Peyer's patch (tissue), 4 donors: ENCODE data around the gene IGFN1.

ENCODE experiments used
- POLR2A ChIP-seq, 2 donors: fragments of 450-650 bp; IDR thresholded peaks; one replicate each; pipeline ENCODE4 v1.5.1; 2017; ENCODE audit warnings: antibody characterized with exemption in 2 of 2, mild to moderate bottlenecking in 2 of 2, moderate library complexity in 2 of 2
- TF ChIP-seq, protein P1 (sequence below), 6 experiments: fragments of 450-650 bp in 4 of 6; fragments of 200-600 bp in 2 of 6; sonication (generic) in 1 of 6; IDR thresholded peaks; one replicate each; pipeline ENCODE4 v1.5.1; 2017 to 2019; ENCODE audit warnings: antibody characterized with exemption in 6 of 6, mild to moderate bottlenecking in 3 of 6, moderate library complexity in 1 of 6

DNA sequence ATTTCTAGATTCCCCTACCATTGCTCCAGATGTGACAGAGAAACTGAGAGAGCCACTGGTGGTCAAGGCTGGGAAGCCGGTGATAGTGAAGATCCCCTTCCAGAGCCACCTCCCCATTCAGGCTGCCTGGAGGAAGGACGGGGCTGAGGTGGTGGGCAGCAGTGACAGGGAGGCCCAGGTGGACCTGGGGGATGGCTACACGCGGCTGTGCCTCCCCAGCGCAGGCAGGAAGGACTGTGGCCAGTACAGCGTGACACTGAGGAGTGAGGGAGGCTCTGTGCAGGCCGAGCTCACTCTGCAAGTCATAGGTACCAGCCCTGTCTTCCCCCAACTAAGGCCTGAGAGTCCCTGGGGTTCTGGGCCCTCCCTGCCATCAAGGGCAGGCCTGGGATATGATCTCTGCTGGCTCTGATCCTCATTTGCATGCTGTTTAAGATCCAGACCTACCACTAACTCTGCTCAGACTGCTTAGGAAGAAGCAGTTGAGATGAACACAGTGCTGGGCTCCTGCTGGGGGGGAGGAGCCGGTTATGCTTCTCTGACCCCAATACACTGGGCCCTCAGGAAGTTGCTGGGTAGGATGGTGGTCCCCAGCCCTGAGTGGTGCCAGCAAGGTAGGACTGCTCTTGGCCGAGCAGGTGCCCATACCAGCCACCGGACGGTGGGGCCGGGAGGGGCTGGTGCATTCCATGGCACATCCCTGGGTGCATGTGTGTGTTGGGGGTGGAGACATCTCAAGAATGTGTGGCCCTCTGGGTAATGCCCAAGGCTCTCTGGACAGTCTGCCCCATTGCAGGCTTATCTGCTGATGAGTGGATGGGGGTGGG lies 25.1 kb downstream of the IGFN1 start:
- TF ChIP-seq, protein P1, sequence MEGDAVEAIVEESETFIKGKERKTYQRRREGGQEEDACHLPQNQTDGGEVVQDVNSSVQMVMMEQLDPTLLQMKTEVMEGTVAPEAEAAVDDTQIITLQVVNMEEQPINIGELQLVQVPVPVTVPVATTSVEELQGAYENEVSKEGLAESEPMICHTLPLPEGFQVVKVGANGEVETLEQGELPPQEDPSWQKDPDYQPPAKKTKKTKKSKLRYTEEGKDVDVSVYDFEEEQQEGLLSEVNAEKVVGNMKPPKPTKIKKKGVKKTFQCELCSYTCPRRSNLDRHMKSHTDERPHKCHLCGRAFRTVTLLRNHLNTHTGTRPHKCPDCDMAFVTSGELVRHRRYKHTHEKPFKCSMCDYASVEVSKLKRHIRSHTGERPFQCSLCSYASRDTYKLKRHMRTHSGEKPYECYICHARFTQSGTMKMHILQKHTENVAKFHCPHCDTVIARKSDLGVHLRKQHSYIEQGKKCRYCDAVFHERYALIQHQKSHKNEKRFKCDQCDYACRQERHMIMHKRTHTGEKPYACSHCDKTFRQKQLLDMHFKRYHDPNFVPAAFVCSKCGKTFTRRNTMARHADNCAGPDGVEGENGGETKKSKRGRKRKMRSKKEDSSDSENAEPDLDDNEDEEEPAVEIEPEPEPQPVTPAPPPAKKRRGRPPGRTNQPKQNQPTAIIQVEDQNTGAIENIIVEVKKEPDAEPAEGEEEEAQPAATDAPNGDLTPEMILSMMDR (IDR thresholded peaks at IDR 0.05) = no peak
- TF ChIP-seq POLR2A (IDR thresholded peaks at IDR 0.05) = no peak
